Stimulated activated CD8-positive, alpha-beta memory T cell treated with anti-CD3 and anti-CD28 coated beads, Interleukin-2, amount 100 ng/mL, for 1 hour (primary cell): Measurements from ENCODE around the gene TBX6.
"Not testable (repeated sequence)": the region's sequence is repeated elsewhere in the genome, so short reads cannot be mapped to it uniquely, and the experiment has no call there.

Source experiments
- DNase-seq, 2 donors: peaks; one replicate each; pipeline ENCODE4 v3.0.0-alpha.2; 2020; ENCODE audit warnings: low read depth in 2 of 2

Gene TBX6

DNA sequence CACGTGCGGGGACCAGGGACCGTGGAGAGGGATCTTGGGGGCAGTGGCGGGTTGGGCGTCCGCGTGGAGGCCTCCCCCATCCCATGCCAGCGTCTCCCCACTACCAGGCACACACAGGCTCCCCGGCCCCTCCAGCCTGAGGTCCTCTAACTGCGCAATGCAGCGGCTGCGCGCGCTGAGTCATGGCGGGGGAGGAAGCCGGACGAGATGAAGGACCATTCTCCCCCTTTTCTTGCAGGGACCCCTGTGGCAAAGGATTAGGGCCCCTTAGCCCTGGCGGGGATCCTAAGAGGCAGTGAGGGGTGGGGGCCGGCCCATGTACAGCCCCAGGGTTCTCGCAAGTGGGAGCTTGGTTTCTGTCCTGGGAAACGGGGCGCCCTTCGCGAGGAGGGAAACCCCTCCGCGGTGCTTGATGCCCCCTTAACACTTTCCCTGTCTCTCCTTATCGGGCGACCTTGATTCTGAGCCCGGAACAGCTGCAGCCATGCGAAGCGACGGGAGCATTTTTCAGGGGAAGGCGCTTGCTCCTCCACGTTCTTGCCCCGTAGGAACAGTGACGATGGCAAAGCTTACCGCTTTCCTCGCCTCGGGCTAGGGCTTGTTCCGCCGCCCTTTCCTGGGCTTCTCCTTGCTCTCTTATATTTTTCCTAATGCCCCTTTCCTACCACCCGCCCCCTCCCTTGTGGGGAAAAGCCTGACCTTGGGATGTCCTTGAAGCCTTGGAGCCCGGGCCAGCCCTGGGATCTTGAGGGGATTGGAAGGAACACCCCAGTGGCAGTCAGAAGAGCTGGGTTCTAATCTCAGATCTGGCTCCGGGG is 25.6 kb downstream of the TBX6 start:
- DNase-seq = no peak

DNA sequence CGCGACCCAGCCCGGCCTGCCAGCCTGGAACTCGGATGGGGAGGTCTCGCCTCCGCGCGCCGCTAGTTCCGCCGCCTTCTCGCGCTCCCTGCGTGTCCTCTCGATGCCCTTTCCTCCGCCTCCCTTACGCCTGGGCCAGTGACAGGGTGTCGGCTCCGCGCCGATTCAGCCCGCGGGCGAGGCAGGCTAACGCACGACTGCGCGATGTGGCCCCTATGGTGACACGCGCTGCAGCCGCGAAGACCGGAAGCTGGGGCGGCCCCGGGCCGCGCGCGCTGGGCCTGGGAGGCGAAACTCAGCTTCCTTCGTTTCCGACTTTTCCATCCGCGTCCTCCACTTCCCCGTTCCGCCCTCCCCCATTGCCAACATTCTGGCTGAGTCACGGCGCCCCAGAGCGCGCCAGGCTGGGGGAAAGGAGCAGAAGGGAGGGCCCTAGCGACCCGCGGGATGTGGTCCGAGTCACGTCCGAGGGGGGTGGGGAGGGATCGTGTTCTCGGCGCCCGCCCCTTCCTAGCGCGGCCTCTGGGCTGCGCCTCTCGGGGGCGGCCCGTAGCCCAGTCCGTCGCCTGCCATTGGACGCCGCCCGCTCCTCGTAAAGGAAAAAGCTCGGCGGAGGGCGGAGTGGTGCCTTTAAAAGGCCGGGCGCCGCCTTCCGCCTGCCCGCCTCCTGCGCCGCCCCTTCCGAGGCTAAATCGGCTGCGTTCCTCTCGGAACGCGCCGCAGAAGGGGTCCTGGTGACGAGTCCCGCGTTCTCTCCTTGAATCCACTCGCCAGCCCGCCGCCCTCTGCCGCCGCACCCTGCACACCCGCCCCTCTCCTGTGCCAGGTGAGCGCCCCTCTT is 26.4 kb downstream of the TBX6 start, which contains the start of gene ALDOA:
Gene ALDOA (plus strand): TSS at position 659 of the 841 bp plus-strand sequence. CDS start 1,138 bp downstream, outside the sequence.
- peak; percentile 90 to 91 for DNase-seq

DNA sequence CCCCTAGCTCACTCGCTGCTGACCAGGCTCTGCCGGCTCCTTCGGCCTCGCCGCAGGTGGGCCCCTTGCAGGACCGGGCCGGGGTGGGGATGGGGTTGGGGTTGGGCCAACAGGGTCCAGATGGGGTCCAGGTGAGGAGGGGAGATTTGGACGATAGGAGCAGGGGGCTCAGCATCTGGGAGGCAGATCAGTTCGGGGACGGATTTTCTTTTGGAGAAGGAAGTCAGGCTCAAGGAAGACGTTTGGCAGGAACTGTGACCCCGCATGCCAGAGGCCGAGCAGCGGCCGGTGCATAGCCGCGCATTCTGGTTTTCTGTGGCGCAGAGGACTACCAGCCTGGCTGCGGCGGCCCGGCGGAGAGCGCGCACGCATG is 27.0 kb downstream of the TBX6 start:
- DNase-seq = no peak

DNA sequence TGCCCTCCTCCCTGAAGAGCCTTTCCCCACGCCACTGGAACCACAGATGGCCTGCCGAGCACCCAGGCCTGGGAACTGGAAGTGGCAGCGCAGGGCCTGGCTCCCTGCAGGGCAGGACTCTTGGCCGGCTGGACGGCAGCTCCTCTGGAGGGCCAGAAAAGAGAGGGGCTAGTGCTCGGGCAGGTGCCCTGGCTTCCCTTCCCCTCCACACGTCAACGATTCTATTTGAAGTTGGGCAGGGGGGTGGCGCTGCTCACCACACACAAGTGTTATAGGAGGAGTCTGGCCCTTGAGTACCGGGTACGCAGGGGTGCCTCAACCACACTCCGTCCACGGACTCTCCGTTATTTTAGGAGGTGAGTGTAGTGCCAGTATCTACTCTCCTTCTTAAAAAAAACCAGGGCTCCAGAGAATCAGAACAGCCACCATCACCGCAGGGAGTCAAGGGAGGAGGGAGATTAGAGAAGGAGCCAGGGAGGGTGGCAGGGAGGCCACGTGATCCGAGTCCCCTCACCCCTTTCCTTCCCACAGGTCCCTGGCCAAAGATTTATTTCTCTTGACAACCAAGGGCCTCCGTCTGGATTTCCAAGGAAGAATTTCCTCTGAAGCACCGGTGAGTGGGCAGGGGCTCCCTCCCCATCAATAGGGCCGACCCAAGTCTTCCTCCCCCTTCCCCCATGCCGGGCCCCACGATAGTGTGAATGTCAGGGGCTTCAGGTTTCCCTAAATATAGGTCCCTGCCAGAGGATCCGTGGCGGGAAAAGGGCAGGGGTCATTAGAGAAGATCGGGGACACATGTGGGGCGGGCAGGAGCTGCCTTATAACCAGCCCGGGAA is 27.6 kb downstream of the TBX6 start:
- DNase-seq = peak in 1 of 2 donors; percentile 47

DNA sequence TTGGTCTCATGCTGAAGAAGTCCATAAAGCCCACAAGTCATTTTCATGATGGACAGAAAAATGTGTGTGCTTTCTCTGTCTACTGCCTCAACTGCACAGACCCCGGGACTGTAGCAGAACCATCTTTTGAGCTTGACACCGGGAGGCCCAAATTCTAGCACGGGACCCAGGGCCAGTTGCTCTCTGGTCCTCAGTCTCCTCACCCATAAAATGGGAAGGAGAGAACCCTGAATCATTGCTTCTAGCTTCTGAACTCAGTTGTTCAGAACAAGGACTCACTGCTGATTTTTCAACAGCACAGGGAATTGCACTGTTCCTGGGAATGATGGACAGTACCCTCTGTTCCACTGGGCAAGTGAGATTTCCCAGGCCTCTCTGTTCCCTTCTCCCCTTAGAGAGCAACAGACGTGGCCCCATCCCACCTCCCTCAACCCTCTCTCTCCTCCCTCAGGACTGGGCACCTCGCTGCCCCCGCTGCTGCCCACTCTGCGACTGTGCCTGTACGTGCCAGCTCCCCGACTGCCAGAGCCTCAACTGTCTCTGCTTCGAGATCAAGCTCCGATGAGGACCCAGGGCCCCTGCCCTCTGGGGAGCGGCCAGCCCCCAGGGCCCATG is 28.3 kb downstream of the TBX6 start:
- DNase-seq = no peak

DNA sequence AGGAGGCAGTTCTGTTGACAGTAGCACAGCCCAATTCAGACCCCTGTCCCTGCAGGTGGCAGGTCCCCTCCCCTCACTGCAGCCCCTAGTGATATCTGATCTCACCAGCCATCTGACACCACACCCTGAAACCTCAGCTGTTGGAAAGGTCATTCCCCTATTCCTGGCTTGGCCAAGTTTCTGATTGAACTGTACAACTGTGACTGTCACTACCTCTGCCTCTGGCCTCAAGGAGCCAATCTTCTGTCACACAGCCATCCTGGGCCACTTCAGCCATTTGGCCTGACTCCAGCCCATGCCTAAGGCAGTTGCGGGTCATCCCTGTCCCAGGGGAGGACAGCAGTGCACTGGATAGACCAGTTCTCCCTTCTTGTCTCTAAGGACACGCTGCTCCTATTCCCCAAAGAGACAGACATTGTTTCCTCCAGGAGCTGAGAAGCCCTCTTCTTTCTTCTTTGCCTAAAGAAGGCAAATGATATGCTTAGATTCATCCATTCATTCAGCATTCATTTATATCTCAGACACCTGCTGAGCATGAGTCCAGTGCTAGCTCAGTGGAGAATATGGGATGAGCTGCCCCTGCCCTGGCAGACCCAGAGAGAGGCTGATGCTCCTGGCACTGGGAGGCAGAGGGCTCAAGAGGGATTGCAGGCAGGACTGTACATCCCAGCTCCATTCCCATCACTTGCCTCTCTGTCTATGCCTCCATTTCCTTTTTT is 30.7 kb downstream of the TBX6 start:
- DNase-seq = no peak

DNA sequence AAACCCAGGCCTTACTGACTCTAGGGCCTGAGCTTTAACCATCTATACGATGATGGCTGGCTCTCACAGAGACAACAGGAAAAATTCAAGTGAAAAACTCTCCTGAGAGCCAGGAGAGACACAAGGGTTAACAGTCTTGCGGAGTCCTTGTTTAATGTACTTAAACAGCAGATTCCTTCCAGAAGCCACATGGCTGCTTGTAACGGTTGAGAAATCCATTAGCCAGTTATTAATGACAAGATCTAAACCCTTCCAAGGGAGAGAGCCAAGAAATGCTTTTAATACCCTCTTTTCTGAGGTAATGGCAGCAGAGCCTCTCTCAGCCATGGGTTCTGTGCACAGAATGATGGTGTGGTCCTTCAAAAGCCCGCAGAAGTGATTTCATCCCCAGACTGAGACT is 31.4 kb downstream of the TBX6 start:
- DNase-seq = no peak

DNA sequence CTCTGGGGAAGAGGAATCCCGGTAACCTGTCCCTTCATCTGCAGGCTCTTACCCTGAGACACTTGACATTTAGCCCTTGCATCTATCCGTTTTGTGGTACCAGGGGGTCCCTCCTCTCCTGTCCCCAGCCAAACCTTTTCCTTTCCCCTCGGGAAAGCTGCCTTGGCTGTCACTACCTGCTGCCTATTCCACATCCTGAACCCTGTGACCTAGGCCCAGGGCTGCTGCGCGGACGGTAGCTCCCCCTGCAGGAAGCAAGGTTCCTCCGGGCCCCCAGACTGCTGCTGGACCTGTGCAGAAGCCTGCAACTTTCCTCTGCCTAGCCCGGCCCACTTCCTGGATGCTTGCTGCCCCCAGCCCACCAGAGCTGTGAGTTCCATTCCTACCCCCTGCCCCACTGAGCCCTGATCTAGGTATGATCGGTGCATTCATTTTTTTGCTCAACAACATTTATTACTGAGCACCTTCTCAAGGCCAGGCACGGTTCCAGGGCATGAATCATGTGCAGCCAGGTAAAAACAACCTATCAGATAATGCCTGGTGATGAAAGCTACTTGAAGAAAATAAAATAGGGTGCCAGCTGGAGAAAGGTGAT is 36.7 kb downstream of the TBX6 start:
- no peak for DNase-seq

DNA sequence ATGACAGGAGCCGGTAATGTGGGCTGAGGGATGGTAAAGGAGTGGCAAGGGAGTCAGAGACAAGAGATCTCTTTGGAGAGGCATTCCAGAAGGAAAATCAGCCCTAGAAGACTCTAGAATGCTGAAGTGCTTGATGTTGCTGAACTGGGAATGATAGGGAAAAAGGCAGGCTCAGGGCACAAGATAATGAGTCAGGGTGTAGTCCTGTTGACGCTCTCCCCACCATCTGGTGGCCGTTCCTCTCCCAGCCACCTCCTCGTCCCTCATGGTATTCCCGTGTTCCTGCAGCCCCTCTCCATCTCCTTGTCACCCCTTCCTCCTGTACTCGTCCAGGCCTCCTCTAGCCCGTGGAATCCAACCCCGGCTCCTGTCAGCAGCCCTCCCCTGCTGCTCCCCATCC is 37.3 kb downstream of the TBX6 start:
- DNase-seq = no peak

DNA sequence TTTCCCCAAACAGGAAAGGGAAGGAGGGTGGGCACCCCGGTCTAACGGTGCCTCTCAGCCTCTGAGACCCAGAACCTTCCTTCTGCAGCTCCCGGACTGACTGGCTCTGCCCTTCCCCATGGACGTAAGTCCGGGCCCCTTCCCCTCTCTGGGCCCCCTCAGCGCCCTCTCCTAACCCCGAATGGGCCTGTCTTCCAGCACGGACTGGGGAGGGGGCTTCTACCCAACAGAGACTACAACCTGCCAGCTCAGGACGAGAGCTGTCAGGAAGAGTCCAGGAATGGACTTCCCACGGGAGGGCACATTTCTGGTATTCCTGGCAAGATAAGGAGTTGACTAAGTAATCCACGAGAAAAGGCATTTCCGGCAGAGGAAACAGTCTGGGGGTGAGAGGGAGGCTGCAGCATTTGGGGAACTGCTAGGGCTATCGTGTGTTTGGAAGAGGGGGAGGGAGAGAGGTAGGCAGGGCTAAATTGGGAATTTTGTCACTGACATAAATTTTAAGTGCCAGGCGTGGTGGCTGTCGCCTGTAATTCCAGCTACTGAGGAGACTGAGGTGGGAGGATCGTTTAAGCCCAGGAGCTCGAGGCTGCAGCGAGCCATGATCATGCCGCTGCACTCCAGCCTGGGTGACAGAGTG is 38.2 kb downstream of the TBX6 start:
- no peak for DNase-seq

DNA sequence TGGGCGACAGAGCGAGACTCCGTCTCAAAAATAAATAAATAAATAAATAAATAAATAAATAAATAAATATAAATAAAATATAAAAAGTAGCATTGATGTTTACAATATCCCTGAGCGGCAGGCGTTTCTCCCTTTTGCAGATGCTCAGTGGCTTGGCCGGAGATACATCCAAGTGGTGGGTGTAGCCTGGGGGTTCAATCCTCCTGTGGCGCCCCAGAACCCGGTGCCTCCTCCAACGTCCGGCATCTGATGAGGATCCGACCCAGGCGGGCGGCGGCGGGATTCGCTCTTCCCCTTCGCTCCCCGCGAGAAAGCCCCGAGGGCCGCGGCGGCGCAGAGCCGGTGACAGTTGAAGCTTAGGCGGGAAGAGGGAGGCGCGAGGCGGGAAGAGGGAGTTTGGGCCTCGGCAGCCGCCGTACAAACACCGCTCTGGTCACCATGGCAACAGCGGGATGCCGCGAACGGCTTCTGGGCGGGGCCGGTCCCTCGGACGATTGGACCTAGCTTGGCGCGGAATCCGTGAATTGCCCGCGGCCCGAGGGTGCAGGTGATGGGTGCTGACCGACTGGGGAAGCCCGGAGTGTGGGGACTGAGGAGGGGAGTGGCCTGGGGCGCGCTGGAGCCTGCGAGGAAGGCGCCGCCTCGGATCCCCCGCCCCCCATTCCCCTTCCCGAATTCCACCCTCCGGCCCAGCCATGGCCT is 38.9 kb downstream of the TBX6 start:
- peak; percentile 83 to 84 for DNase-seq

DNA sequence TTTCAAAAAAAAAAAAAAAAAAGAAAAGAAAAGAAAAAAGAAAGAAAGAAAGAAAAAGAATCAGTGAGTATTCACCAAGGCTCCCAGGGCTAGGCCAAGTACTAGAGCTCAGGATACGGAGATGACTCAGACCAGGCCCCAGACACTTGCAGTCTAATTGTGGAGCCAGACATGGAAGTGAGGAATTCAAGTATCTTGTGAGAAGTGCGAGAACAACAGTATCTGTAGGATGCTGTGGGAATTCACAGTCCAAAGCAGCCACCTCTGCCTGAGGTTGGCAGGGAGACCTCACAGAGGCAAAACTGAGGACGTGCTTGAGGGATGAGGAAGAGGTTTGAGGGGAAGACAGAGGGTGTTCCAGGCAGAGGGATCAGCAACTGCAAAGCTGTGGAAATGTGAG is 40.2 kb downstream of the TBX6 start:
- no peak for DNase-seq

DNA sequence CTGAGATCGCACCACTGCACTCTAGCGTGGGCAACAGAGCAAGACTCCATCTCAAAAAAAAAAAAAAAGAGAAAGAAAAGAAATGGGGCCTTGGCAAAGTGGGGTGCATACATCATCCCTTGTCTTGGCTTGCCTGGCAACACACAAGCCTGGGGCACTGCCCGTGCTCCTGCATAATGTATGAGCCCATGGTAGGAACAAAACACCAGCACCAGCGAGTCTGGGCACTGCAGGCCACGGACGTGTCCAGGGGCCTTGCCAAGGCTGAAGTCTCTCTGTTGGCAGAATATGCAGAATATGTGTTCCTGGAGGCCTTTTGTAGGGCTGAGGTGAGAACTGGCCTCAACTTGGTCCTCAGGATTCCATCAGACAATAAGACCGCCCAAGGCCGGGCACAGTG is 41.9 kb downstream of the TBX6 start:
- no peak for DNase-seq

DNA sequence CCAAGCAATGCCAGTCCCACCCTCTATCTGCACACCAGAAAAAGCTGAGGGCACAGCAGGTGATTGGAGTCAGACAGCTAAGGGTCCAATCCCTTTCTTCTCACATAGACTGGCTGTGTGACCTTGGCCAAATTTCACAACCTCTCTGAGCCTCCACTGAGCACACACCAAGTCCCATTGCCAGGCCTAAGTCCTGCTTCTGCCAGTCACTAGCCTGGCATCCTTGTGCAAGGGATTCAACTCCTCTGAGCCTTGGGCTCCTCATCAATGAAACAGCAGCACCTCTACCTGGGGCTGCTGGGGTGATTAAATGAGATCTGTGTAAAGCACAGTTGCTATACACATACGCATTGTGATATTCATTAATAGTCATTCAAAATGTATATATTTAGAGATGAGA is 45.1 kb downstream of the TBX6 start:
- DNase-seq = no peak

DNA sequence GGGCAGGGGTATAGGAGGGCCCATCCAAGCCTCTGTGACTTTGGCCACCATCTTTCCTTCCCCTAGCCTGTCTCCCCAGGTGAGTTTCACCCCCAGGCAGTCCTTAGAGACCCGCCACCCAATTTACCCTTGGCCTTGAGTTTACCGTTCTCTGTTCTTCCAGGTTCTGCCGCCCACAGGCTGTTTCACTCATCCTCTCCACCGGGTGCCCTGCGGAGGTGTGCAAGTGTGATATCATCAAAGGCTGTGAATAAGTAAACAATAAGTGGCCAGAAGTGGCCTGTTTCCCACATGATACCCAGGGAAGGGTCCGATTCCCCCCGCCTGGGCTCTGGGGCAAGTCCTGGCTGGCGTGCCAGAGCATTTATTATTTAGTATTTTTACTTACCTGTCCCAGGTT is 45.5 kb downstream of the TBX6 start:
- DNase-seq = no peak

DNA sequence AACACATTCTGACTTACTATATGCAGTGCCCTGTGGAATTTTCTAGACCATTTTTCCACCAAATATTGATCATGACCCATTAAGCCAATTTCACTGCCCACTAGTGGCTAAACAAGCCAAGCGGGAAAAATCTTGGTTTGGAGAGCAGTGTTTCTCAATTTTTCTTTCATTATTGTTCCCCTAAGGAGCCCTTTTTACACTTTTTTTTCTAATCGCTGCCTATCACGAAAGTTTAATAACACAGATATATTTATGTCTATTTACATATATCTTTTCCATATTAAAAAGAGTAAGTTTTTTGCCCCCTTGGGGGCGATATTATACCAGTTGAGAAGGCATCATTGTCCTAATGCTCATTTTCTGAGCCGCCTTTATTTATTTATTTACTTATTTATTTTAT is 49.9 kb downstream of the TBX6 start:
- no peak for DNase-seq

DNA sequence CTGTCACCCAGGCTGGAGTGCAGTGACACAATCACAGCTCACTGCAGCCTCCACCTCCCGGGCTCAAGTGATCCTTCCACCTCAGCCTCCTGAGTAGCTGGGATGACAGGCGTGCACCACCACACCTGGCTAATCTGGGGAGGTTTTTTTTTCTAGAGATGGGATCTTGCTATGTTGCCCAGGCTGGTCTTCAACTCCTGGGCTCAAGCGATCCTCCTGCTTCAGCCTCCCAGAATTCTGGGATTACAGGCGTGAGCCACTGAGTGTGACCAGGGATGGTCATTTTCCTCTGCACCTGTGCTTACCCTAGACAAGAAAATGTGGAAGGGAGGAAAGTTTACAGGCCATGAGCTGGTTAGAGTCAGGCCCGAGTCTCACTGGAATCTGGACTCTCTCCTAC is 51.0 kb downstream of the TBX6 start:
- not testable (repeated sequence) for DNase-seq

DNA sequence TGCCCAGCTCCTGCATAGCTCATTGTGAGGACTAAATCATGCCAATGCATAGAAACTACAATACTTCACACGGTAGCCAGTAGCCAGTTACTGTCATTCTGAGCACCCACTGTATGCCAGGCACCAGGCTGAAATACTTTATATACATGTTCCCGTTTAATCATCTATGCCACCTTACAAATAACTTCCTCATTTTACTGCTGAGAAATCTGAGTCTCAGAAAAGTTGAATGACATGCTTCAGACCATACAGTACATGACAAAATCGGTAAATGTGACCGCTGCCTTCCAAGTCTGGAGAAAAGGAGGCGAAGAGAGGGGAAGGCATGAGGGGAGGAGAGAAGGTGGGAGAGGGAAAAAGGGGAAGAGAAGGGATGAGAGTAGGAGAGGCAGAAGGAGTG is 51.5 kb downstream of the TBX6 start:
- no peak for DNase-seq
